Activated CD4-positive, alpha-beta T cell treated with anti-CD3 and anti-CD28 coated beads, Interleukin-2, amount 50 U/mL, for 48 hours (primary cell): ENCODE results near the gene RAMAC.
"Not testable (repeated sequence)": the region's sequence is repeated elsewhere in the genome, so short reads cannot be mapped to it uniquely, and the experiment has no call there.

Source experiments
- DNase-seq, 2 experiments: peaks; one replicate each; pipeline ENCODE4 v3.0.0-alpha.2; 2020

The RAMAC gene

GRCh38 chr15:83015361-83015760 lies 29.4 kb downstream of the RAMAC start:
- DNase-seq: no peak

DNA sequence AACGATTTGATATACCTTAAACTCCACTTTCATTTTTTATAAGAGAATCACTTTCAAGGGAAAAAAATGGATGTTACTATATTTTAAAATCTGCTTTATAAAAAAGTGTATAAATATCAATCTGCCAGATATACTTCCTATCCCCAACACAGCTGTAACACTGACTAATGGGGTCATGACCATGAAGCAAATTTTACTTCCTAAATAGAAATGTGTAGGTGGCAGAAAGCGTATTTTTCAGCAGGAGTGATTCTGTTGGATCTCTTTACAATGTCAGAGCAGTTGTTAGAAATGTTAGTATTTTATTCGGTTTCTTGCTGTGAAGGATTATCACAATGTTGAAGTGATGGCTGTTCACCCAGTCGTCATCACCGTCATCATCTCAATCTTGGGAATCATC lies 30.9 kb downstream of the RAMAC start:
- DNase-seq: no peak

DNA sequence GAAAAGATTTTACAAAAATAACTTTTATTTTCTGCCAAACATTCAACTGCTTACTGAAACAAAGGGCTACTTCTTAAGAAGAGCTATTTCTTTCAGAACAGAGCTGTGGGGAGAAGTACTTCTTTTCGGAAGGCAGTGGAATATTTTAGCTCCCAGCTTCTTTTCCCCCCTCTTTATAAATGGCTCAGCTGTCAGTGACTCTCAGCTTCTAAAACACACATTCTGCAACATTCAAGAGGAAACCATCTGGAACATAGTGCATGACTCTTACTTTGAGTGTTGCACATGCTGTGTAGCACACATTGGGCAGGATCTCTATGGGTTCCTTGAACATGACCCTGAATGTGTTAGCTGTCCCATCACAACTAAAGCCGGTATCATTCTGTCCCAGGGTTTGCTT lies 32.4 kb downstream of the RAMAC start:
- DNase-seq: no peak

- DNase-seq: no peak
Observed at GRCh38 chr15:83030021-83030420, 44.0 kb downstream of the RAMAC start.

DNA sequence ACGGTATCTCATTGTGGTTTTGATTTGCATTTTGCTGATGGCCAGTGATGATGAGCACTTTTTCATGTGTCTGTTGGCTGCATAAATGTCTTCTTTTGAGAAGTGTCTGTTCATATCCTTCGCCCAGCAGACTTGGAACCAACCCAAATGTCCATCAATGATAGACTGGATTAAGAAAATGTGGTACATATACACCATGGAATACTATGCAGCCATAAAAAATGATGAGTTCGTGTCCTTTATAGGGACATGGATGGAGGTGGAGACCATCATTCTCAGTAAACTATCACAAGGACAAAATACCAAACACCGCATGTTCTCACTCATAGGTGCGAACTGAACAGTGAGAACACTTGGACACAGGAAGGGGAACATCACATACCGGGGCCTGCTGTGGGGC lies 45.2 kb downstream of the RAMAC start:
- DNase-seq: not testable (repeated sequence)

- no peak for DNase-seq
Observed at GRCh38 chr15:83036253-83036652, 50.2 kb downstream of the RAMAC start.

- DNase-seq: no peak
Observed at GRCh38 chr15:83039206-83039605, 53.2 kb downstream of the RAMAC start.
